H9 (cell line): ENCODE data around the gene EFCAB5. TPM values are rescaled to one million over a fixed set of nuclear protein-coding genes. Genes with fewer than 3 reads are reported as not detected.

Source experiments
- DNase-seq: peaks from one replicate; pipeline ENCODE4 v3.0.0-alpha.2; 2017
- H2AFZ ChIP-seq: one replicate; pipeline ENCODE4 v1.6.1; 2013; ENCODE audit warnings: mild to moderate bottlenecking, low read length, control low read depth, moderate library complexity
- H2AK5ac ChIP-seq: 2 replicates; pipeline ENCODE4 v1.6.1; 2013; ENCODE audit warnings: low read length, control low read depth, mixed read lengths; ENCODE audit not compliant: insufficient read length
- H2BK120ac ChIP-seq: one replicate; pipeline ENCODE4 v1.6.1; 2013; ENCODE audit warnings: low read depth, mild to moderate bottlenecking, low read length, control low read depth, inconsistent platforms; ENCODE audit not compliant: poor library complexity, severe bottlenecking
- H2BK12ac ChIP-seq: 2 replicates; pipeline ENCODE4 v1.6.1; 2013; ENCODE audit warnings: low read length, control low read depth, mixed read lengths, low read depth; ENCODE audit not compliant: insufficient read length
- H2BK15ac ChIP-seq: 2 replicates; pipeline ENCODE4 v1.6.1; 2013; ENCODE audit warnings: low read depth, low read length, control low read depth
- H2BK20ac ChIP-seq: one replicate; pipeline ENCODE4 v1.6.1; 2013; ENCODE audit warnings: low read depth, mild to moderate bottlenecking, low read length, control low read depth, inconsistent platforms; ENCODE audit not compliant: poor library complexity, severe bottlenecking
- H2BK5ac ChIP-seq: 2 replicates; pipeline ENCODE4 v1.6.1; 2013; ENCODE audit warnings: low read length, control low read depth, mixed read lengths; ENCODE audit not compliant: insufficient read length
- H3K14ac ChIP-seq: 2 replicates; pipeline ENCODE4 v1.6.1; 2013; ENCODE audit warnings: low read length, control low read depth; ENCODE audit not compliant: insufficient read depth
- H3K18ac ChIP-seq: 2 replicates; pipeline ENCODE4 v1.6.1; 2013; ENCODE audit warnings: low read depth, mild to moderate bottlenecking, mixed read lengths, low read length, control low read depth; ENCODE audit not compliant: insufficient read length
- H3K23ac ChIP-seq: 2 replicates; pipeline ENCODE4 v1.6.1; 2013; ENCODE audit warnings: low read length, control low read depth, mixed read lengths, low read depth; ENCODE audit not compliant: insufficient read length
- H3K23me2 ChIP-seq: 2 replicates; pipeline ENCODE4 v1.6.1; 2013; ENCODE audit warnings: low read depth, mild to moderate bottlenecking, mixed read lengths, low read length, control low read depth; ENCODE audit not compliant: insufficient read length, poor library complexity, severe bottlenecking
- H3K27ac ChIP-seq: 2 replicates; pipeline ENCODE4 v1.5.1; 2013; ENCODE audit warnings: low read length, control low read depth, mixed read lengths, low read depth; ENCODE audit not compliant: insufficient read length
- H3K27me3 ChIP-seq: 2 replicates; pipeline ENCODE4 v1.6.1; 2013; ENCODE audit warnings: low read length, control low read depth, inconsistent platforms; ENCODE audit not compliant: insufficient read depth
- H3K4ac ChIP-seq: 2 replicates; pipeline ENCODE4 v1.6.1; 2013; ENCODE audit warnings: low read depth, mild to moderate bottlenecking, control low read depth, inconsistent platforms, low read length, moderate library complexity
- H3K4me1 ChIP-seq: 2 replicates; pipeline ENCODE4 v1.6.1; 2013; ENCODE audit warnings: low read length, control low read depth, inconsistent platforms; ENCODE audit not compliant: insufficient read depth
- H3K4me2 ChIP-seq: 2 replicates; pipeline ENCODE4 v1.6.1; 2013; ENCODE audit warnings: low read length, control low read depth, mixed read lengths; ENCODE audit not compliant: insufficient read length, insufficient read depth
- H3K56ac ChIP-seq: 2 replicates; pipeline ENCODE4 v1.6.1; 2013; ENCODE audit warnings: low read depth, mild to moderate bottlenecking, mixed read lengths, low read length, control low read depth; ENCODE audit not compliant: insufficient read length
- H3K79me1 ChIP-seq: 2 replicates; pipeline ENCODE4 v1.6.1; 2013; ENCODE audit warnings: low read depth, mild to moderate bottlenecking, moderate library complexity, low read length, control low read depth, inconsistent platforms; ENCODE audit not compliant: insufficient read depth, poor library complexity, severe bottlenecking
- H3K79me2 ChIP-seq: 2 replicates; pipeline ENCODE4 v1.6.1; 2013; ENCODE audit warnings: low read length, control low read depth, inconsistent platforms; ENCODE audit not compliant: insufficient read depth
- H3K9ac ChIP-seq: 2 replicates; pipeline ENCODE4 v1.6.1; 2013; ENCODE audit warnings: low read length, control low read depth, mixed read lengths; ENCODE audit not compliant: insufficient read length; ENCODE audit errors: extremely low read depth
- H3K9me3 ChIP-seq: one replicate; pipeline ENCODE4 v1.6.1; 2013; ENCODE audit warnings: low read depth, low read length, inconsistent platforms; ENCODE audit not compliant: control insufficient read depth
- H3T11ph ChIP-seq: one replicate; pipeline ENCODE4 v1.6.1; 2013; ENCODE audit warnings: mild to moderate bottlenecking, low read length, control low read depth, inconsistent platforms
- H4K20me1 ChIP-seq: one replicate; pipeline ENCODE4 v1.6.1; 2013; ENCODE audit not compliant: control insufficient read depth, insufficient read length, insufficient read depth
- H4K5ac ChIP-seq: 2 replicates; pipeline ENCODE4 v1.6.1; 2013; ENCODE audit warnings: low read depth, mild to moderate bottlenecking, mixed read lengths, low read length, control low read depth; ENCODE audit not compliant: insufficient read length
- H4K8ac ChIP-seq: replicated peaks from 2 replicates; pipeline ENCODE4 v1.6.1; 2013; ENCODE audit warnings: low read length, control low read depth, mixed read lengths, low read depth; ENCODE audit not compliant: insufficient read length
- H4K91ac ChIP-seq: 2 replicates; pipeline ENCODE4 v1.6.1; 2013; ENCODE audit warnings: low read depth, mild to moderate bottlenecking, moderate library complexity, mixed read lengths, low read length, control low read depth; ENCODE audit not compliant: insufficient read length
- H3K27ac Mint-ChIP-seq, 3 experiments: 2 replicates in 2 of 3; 3 replicates in 1 of 3; pipeline ENCODE4 v1.8.0; 2020 to 2021; ENCODE audit warnings: mixed read lengths in 3 of 3, mild to moderate bottlenecking in 1 of 3, moderate library complexity in 1 of 3
- H3K27me3 Mint-ChIP-seq: 2 replicates; pipeline ENCODE4 v1.8.0; 2021; ENCODE audit warnings: low read depth, mild to moderate bottlenecking, moderate library complexity, mixed read lengths
- H3K36me3 Mint-ChIP-seq, 3 experiments: 2 replicates in 2 of 3; 3 replicates in 1 of 3; pipeline ENCODE4 v1.8.0; 2020 to 2021; ENCODE audit warnings: low read depth in 3 of 3, mixed read lengths in 3 of 3; ENCODE audit not compliant: insufficient read depth in 1 of 3
- H3K4me1 Mint-ChIP-seq, 2 experiments: 2 replicates each; pipeline ENCODE4 v1.8.0; 2020; ENCODE audit warnings: mixed read lengths in 2 of 2
- H3K4me3 Mint-ChIP-seq, 2 experiments: 2 replicates in 1 of 2; 3 replicates in 1 of 2; pipeline ENCODE4 v1.8.0; 2020 to 2021; ENCODE audit warnings: mild to moderate bottlenecking in 2 of 2, mixed read lengths in 2 of 2, moderate library complexity in 1 of 2
- H3K9me3 Mint-ChIP-seq, 2 experiments: 2 replicates in 1 of 2; 3 replicates in 1 of 2; pipeline ENCODE4 v1.8.0; 2020; ENCODE audit warnings: mild to moderate bottlenecking in 2 of 2, mixed read lengths in 2 of 2, moderate library complexity in 1 of 2
- CTCF ChIP-seq: fragments of 200-600 bp; sonication (generic); conservative IDR thresholded peaks from 3 replicates; pipeline ENCODE4 v1.8.0; 2021; ENCODE audit warnings: antibody characterized with exemption, mild to moderate bottlenecking
- WGBS: extraction: QIAGEN DNeasy Blood & Tissue Kit; methylation state at CpG from one replicate; pipeline ENCODE4 v1.1.7; 2013; ENCODE audit warnings: missing lambda C conversion rate, low lambda C conversion rate, mixed read lengths; ENCODE audit not compliant: insufficient read length; ENCODE audit errors: extremely low coverage; 5-methylcytosine and 5-hydroxymethylcytosine counted together
- microRNA-seq: library from miRNA; unstranded; fragments of <30 nt; microRNA quantifications from one replicate; pipeline ENCODE4, GENCODE V29; 2020; ENCODE audit warnings: borderline microRNAs expressed
- total RNA-seq: library from RNA; stranded (reverse); gene quantifications from 2 replicates; pipeline ENCODE4 v1.2.1, GENCODE V29; 2021

EFCAB5 gene
- total RNA-seq, 1 experiment from 2014 or later = not detected

- Histone ChIP-seq H2AK5ac (no peak overlapping the region), H2BK12ac (no peak overlapping the region), H2BK5ac (no peak overlapping the region), H2BK20ac (no peak overlapping the region), H3K23me2 (no peaks in the 10 kb centered on the region), H3K4ac (no peak overlapping the region), H3K4me2 (no peak overlapping the region), H3K23ac (no peak overlapping the region), H2BK15ac (no peak overlapping the region), H3K9me3 (no peaks in the 10 kb centered on the region), H4K8ac (no peak overlapping the region), H2AFZ (no peak overlapping the region), H3K14ac (no peak overlapping the region), H4K91ac (no peak overlapping the region), H3T11ph (no peak overlapping the region), H3K27ac (no peak overlapping the region), H4K20me1 (peaks cover 2% of the 10 kb centered on the region), H3K4me1 (no peaks in the 10 kb centered on the region), H3K79me1 (no peaks in the 10 kb centered on the region), H2BK120ac (no peak overlapping the region), H3K56ac (no peak overlapping the region), H3K18ac (no peak overlapping the region), H4K5ac (no peak overlapping the region), H3K27me3 (no peaks in the 10 kb centered on the region), H3K79me2 (peaks cover 3% of the 10 kb centered on the region; the same call in 1 of the 2 replicates), H3K9ac (no peak overlapping the region)
- no peak overlapping the region for H3K27ac Mint-ChIP-seq
- no peak overlapping the region for H3K4me3 Mint-ChIP-seq
- no peaks in the 10 kb centered on the region for H3K27me3 Mint-ChIP-seq
- no peak for DNase-seq
- TF ChIP-seq CTCF = no peak
- H3K9me3 Mint-ChIP-seq = peaks cover 10 to 12% of the 10 kb centered on the region in 2 experiments
- peaks cover 36 to 47% (median 46%) of the 10 kb centered on the region in 3 experiments for H3K36me3 Mint-ChIP-seq
- no peaks in the 10 kb centered on the region for H3K4me1 Mint-ChIP-seq
- WGBS = no CpG with 5 or more reads among the region's 2 CpGs
Measured at GRCh38 chr17:30155389-30155788, 214.0 kb downstream of the EFCAB5 start.

Small RNA genes lying within 50 kb of the gene (microRNA-seq; reads per million reads assigned to microRNA genes)
- not detected for gene MIR423

Other genes starting within 250 kb of the EFCAB5 start
- 11.8 and 14.6 TPM in 2 replicates for gene SSH2, start 11.4 kb upstream of the EFCAB5 start, total RNA-seq
- 25.8 and 33.3 TPM in 2 replicates for gene NSRP1, start 175.2 kb downstream of the EFCAB5 start, total RNA-seq